ENCODE results near the gene TPSD1.
"Not testable (repeated sequence)": the region's sequence is repeated elsewhere in the genome, so short reads cannot be mapped to it uniquely, and the experiment has no call there.

GRCh38 chr16:1271724-1272413 lies 16.0 kb downstream of the TPSD1 start:
- TF ChIP-seq, protein P1, sequence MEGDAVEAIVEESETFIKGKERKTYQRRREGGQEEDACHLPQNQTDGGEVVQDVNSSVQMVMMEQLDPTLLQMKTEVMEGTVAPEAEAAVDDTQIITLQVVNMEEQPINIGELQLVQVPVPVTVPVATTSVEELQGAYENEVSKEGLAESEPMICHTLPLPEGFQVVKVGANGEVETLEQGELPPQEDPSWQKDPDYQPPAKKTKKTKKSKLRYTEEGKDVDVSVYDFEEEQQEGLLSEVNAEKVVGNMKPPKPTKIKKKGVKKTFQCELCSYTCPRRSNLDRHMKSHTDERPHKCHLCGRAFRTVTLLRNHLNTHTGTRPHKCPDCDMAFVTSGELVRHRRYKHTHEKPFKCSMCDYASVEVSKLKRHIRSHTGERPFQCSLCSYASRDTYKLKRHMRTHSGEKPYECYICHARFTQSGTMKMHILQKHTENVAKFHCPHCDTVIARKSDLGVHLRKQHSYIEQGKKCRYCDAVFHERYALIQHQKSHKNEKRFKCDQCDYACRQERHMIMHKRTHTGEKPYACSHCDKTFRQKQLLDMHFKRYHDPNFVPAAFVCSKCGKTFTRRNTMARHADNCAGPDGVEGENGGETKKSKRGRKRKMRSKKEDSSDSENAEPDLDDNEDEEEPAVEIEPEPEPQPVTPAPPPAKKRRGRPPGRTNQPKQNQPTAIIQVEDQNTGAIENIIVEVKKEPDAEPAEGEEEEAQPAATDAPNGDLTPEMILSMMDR (IDR thresholded peaks at IDR 0.05), result not testable (repeated sequence)
- TF ChIP-seq POLR2A (IDR thresholded peaks at IDR 0.05), result not testable (repeated sequence)

All from uterus (tissue), 2 donors.